Mammary epithelial cell (primary cell): ENCODE results near the gene GRPEL1.

Experiments
- CTCF ChIP-seq, 2 donors: IDR thresholded peaks in 1 of 2; conservative IDR thresholded peaks in 1 of 2; 2 replicates each; pipeline ENCODE4 v1.5.1; 2011 to 2012; ENCODE audit warnings: inconsistent platforms in 2 of 2, low read length in 2 of 2, mild to moderate bottlenecking in 2 of 2, control low read depth in 1 of 2, low read depth in 1 of 2; ENCODE audit not compliant: insufficient read depth in 1 of 2; ENCODE audit errors: extremely low read depth in 1 of 2
- EZH2 ChIP-seq: IDR thresholded peaks from 2 replicates; pipeline ENCODE4 v1.6.1; 2012; ENCODE audit warnings: low read length, inconsistent platforms, borderline replicate concordance

- TF ChIP-seq CTCF (conservative IDR thresholded peaks at IDR 0.05 in 1 of 2, IDR thresholded peaks at IDR 0.05 in 1 of 2; ENCODE audit: extremely low read depth in 1 of 2, insufficient read depth in 1 of 2, low read depth in 1 of 2, low read length in 2 of 2) (no peak), EZH2 (no peak)
These were observed 53.0 kb downstream of the GRPEL1 start for GRCh38 chr4:7014815-7015214.
